ENCODE measurements around the gene ARL15.

GRCh38 chr5:54251981-54252380 is 58.4 kb downstream of the ARL15 start:
- TF ChIP-seq CTCF (conservative IDR thresholded peaks at IDR 0.05) (no peak), EZH2 (IDR thresholded peaks at IDR 0.05; ENCODE audit: low read depth) (no peak)
